Fibroblast of lung (primary cell): ENCODE data around the gene TRIM38. TPM values are rescaled to one million over a fixed set of nuclear protein-coding genes. Genes with fewer than 3 reads are reported as not detected.
"Not testable (repeated sequence)": the region's sequence is repeated elsewhere in the genome, so short reads cannot be mapped to it uniquely, and the experiment has no call there.

Source experiments
- DNase-seq, 2 donors: peaks; one replicate each; pipeline versions ENCODE4 v3.0.0 to v3.0.0-alpha.2; 2010; ENCODE audit warnings: low read depth in 2 of 2
- H2AFZ ChIP-seq: 2 replicates; pipeline ENCODE4 v1.5.1; 2012; ENCODE audit warnings: low read length, control low read depth, inconsistent platforms
- H3K27ac ChIP-seq: 2 replicates; pipeline ENCODE4 v1.5.1; 2011; ENCODE audit warnings: low read length, control low read depth; ENCODE audit not compliant: insufficient read depth
- H3K27me3 ChIP-seq: 2 replicates; pipeline ENCODE4 v1.5.1; 2011; ENCODE audit warnings: mild to moderate bottlenecking, low read length; ENCODE audit not compliant: control insufficient read depth, insufficient read depth
- H3K36me3 ChIP-seq: 2 replicates; pipeline ENCODE4 v1.5.1; 2011; ENCODE audit warnings: low read length; ENCODE audit not compliant: control insufficient read depth, insufficient read depth
- H3K4me1 ChIP-seq: 2 replicates; pipeline ENCODE4 v1.5.1; 2011; ENCODE audit warnings: low read length; ENCODE audit not compliant: control insufficient read depth, insufficient read depth; ENCODE audit errors: extremely low read depth
- H3K4me2 ChIP-seq: 2 replicates; pipeline ENCODE4 v1.5.1; 2011; ENCODE audit warnings: low read length, control low read depth; ENCODE audit not compliant: insufficient read depth; ENCODE audit errors: extremely low read depth
- H3K4me3 ChIP-seq, 4 experiments: fragments of 200-600 bp in 1 of 4; sonication (generic) in 1 of 4; replicated peaks in 1 of 4; 2 replicates each; pipeline ENCODE4 v1.5.1; 2011 to 2016; ENCODE audit warnings: low read length in 4 of 4, low read depth in 3 of 4, mild to moderate bottlenecking in 3 of 4, control low read depth in 2 of 4, inconsistent platforms in 1 of 4, mixed read lengths in 1 of 4; ENCODE audit not compliant: insufficient read depth in 1 of 4; ENCODE audit errors: control extremely low read depth in 1 of 4
- H3K79me2 ChIP-seq: 2 replicates; pipeline ENCODE4 v1.5.1; 2012; ENCODE audit warnings: mild to moderate bottlenecking, low read length, inconsistent platforms; ENCODE audit not compliant: control insufficient read depth, insufficient read depth
- H3K9ac ChIP-seq: 2 replicates; pipeline ENCODE4 v1.5.1; 2011; ENCODE audit warnings: mild to moderate bottlenecking, low read length, control low read depth; ENCODE audit not compliant: insufficient read depth
- H3K9me3 ChIP-seq: 2 replicates; pipeline ENCODE4 v1.5.1; 2012; ENCODE audit warnings: low read depth, low read length; ENCODE audit not compliant: control insufficient read depth, insufficient read depth
- H4K20me1 ChIP-seq: 2 replicates; pipeline ENCODE4 v1.5.1; 2011; ENCODE audit warnings: low read length; ENCODE audit not compliant: control insufficient read depth, insufficient read depth; ENCODE audit errors: extremely low read depth
- CTCF ChIP-seq, 2 donors: IDR thresholded peaks in 1 of 2; conservative IDR thresholded peaks in 1 of 2; 1 replicate in 1 of 2; 2 replicates in 1 of 2; pipeline ENCODE4 v1.5.1; 2011 to 2012; ENCODE audit warnings: low read length in 2 of 2, control low read depth in 1 of 2, inconsistent platforms in 1 of 2, low read depth in 1 of 2, mild to moderate bottlenecking in 1 of 2
- EZH2 ChIP-seq: IDR thresholded peaks from 2 replicates; pipeline ENCODE4 v1.5.1; 2012; ENCODE audit warnings: low read length, control low read depth, mild to moderate bottlenecking; ENCODE audit errors: missing control alignments
- polyA plus RNA-seq, 2 donors: library from polyadenylated mRNA; depleted of rRNA in 1 of 2; stranded (reverse) in 1 of 2; unstranded in 1 of 2; fragments of >200 nt; gene quantifications; 2 replicates each; pipeline ENCODE4 v1.2.1, GENCODE V29; 2011 to 2012; ENCODE audit warnings: missing spikeins in 1 of 2
- total RNA-seq: library from RNA; depleted of rRNA; stranded (reverse); fragments of >200 nt; gene quantifications from 2 replicates; pipeline ENCODE4 v1.2.1, GENCODE V29; 2014

The TRIM38 gene
- total and polyA plus RNA-seq, 2 donors (not counting 1 experiment from before 2014, with no cell fraction given) = 7.6 to 14.5 TPM

GRCh38 chr6:25943887-25944286, 18.7 kb upstream of the TRIM38 start:
- H3K79me2 ChIP-seq = no peaks in the 10 kb centered on the region
- DNase-seq = no peak
- no peaks in the 10 kb centered on the region for H3K36me3 ChIP-seq
- H3K27ac ChIP-seq = no peak overlapping the region
- no peak for TF ChIP-seq CTCF (conservative IDR thresholded peaks at IDR 0.05 in 1 of 2, IDR thresholded peaks at IDR 0.05 in 1 of 2; ENCODE audit: low read depth in 1 of 2, low read length in 2 of 2)
- no peak for TF ChIP-seq EZH2
- no peaks in the 10 kb centered on the region for H3K27me3 ChIP-seq
- H3K4me3 ChIP-seq = no peak overlapping the region
- H3K4me1 ChIP-seq = no peaks in the 10 kb centered on the region
- H3K4me2 ChIP-seq = no peak overlapping the region
- H2AFZ ChIP-seq = no peak overlapping the region
- H3K9ac ChIP-seq = no peak overlapping the region
- no peaks in the 10 kb centered on the region for H4K20me1 ChIP-seq
- no peaks in the 10 kb centered on the region for H3K9me3 ChIP-seq

GRCh38 chr6:25944688-25945574, 17.7 kb upstream of the TRIM38 start:
- Histone ChIP-seq H3K9ac (no peak overlapping the region), H3K4me2 (no peak overlapping the region), H3K36me3 (no peaks in the 10 kb centered on the region), H3K27me3 (no peaks in the 10 kb centered on the region), H3K9me3 (no peaks in the 10 kb centered on the region), H3K4me3 (no peak overlapping the region), H3K27ac (no peak overlapping the region), H3K4me1 (no peaks in the 10 kb centered on the region), H2AFZ (no peak overlapping the region), H3K79me2 (no peaks in the 10 kb centered on the region), H4K20me1 (no peaks in the 10 kb centered on the region)
- DNase-seq = no peak
- TF ChIP-seq EZH2 (no peak), CTCF (conservative IDR thresholded peaks at IDR 0.05 in 1 of 2, IDR thresholded peaks at IDR 0.05 in 1 of 2; ENCODE audit: low read depth in 1 of 2, low read length in 2 of 2) (no peak)

- DNase-seq, H3K36me3 ChIP-seq, H2AFZ ChIP-seq, H3K4me3 ChIP-seq, H3K9ac ChIP-seq, H3K4me2 ChIP-seq, H3K27me3 ChIP-seq, H3K9me3 ChIP-seq, H3K4me1 ChIP-seq, H3K27ac ChIP-seq, H3K79me2 ChIP-seq, H4K20me1 ChIP-seq: not testable (repeated sequence)
Observed at GRCh38 chr6:25945738-25946137, 16.9 kb upstream of the TRIM38 start.
